ENCODE measurements around the gene DSCAML1.

DSCAML1 gene

DNA sequence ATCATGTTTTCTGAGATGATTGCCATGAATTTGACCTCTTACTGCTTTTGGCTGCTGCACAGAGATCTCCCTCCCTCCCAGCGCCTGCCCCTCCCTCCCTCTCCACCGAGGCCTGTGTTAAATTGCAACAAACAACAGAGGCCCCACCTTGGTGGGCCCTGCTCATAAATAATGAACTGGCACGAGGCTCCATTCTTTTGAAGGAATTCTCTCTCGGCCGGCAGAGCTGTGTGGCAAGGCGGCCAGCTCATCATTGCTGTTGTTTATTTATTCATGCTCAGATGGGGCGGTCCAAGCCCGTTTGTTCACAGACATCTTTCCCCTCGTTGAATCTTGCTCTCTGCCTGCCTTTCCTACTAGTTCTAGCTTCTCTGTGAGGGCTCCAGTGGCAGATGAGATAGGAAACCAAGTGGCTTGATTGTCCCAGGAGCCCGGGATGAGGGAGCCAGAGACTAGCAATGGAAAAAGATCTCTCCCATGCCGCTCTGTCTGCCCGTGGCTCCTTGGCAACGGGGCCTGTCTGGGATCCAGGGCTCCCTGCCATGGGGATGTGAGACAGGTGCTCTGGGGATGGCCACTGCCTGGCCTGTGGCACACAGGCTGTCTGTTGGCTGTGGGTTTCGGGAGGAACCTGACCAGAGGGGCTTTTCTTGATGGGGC, 192.6 kb downstream of the DSCAML1 start:
- no peak for DNase-seq

DNA sequence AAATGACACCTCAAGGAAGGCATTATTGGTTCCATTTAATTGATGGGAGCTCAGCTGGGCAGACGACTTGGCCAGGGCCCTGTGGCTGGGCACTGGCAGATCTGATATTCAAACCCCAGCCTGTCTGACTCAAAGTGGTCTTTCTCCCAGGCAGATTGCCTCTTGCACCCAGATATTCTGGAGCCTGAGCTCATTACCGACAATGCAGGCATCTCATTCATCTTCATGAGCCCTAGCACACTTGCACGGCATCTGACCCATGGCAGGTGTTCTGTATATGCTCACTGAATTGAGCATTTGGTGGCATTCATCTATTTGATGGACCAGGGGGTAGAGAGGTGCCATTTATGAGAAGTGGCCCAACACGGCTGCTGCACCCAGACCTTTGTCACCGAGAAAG, 193.1 kb downstream of the DSCAML1 start:
- DNase-seq = no peak

DNA sequence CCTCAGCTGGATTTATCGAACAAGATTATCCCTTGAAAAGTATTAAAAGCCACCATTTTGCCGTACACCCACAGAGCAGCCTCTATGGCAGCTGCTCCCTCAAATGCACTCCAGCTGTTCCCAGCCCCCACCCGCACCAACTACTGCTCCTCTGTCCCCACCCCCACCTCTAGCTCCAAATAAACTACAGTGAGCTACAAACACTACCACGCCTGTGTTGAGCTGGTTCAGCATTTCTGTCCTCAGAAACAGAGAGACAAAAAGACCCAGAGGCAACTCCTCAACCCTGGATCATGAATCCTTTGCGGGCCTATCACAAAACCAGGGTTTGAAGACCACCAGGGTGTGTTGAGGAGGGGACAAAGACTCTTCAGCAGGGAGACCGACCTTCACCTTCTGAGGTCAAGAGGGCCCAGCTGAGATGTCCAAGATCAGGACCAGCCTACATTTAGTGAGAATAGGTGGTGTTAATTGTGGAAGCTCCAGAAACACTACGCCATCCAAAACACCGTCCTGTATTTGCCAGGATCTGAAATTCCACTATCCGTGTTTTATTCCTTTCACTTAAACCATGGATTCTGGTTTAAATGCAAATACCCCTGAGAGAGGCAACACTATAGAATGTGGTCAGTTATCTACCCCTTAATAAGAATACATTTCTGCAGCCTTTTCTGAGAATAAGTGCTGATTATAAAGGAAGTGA, 195.9 kb downstream of the DSCAML1 start:
- no peak for DNase-seq

DNA sequence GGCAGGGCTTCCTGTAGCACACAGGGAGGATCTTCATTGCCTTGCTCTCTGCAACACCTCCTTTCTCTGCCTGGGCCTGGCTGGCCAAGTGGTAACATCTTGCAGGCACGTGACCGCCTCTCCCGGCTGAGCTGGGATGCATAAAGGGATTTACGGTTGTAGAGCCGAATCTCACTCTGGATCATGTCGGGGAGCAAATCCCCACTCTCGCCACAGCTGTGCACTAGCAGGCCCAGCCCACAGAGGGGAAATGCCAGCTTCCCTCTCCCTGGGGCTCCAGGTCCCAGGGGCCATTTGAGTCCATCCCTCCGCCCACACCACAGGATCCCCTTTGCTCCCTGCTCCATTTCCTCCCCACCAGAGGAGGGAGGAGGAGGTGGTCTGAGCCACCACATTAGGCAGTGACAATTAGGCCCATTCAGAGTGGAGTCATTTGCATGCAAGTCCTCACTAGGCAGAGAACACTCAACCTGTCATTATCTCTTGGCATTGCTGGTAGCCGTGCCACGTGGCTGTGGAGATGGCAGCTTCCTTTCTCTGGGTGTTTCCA, 196.7 kb downstream of the DSCAML1 start:
- no peak for DNase-seq

- peak; percentile 59 for DNase-seq
Observed at GRCh38 chr11:117597071-117597470, 199.9 kb downstream of the DSCAML1 start.

GRCh38 chr11:117595440-117595839, 201.6 kb downstream of the DSCAML1 start:
- no peak for DNase-seq

GRCh38 chr11:117594721-117595120, 202.3 kb downstream of the DSCAML1 start:
- no peak for DNase-seq

DNA sequence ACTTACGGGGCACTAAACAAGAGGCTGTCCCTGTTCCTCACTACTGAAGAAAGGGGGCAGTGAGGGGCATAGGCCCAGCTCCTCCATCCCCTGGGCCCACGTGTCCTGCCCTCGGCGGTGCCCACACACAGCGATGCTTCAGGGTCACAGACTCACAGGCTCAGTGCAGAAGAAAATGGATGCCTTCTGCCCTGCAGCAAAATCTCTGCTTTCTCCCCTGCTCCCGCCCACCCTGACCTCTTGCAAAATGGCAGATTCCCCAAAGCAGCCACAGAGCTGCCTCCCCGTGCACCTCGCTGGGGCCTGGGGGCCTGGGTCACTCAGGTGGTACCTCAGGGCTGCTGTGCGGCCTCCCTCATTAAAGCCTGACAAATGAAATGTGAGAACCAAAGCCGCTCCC, 204.0 kb downstream of the DSCAML1 start:
- DNase-seq = no peak

DNA sequence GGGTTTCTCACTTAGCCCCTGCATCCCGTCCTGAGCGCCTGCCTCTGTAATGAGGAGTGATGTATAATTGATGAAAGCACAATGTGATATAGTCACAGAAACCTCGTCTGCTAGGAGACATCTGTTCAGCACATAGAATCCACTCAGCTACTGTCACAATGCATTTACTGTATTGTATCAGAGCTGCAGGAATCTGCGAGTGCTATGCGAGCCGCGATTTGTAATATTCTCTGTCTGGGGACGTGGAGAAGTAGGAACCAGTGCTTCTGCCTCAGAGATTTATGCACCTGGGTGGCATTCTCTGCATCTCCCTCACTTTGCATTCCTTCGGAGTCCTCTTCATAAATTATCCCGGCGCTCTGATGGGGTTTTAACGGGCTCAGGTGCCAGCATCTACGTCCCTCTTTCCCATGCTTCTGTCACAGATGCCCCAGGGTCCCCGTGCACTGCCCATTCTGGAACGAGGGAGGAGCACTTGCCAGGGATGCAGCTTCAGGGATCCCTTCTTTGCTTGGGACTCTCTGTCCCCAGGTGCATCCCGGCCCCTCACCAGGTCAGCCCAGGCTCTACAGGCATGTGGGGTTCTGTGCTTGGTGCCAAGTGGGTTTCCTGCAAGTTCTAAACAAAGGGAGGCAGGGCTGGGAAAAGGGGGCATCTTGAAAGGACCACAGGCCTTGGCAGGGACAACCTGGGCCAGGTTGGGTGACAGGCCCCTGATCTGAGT, 205.5 kb downstream of the DSCAML1 start:
- DNase-seq = no peak

GRCh38 chr11:117589063-117589462, 208.0 kb downstream of the DSCAML1 start:
- DNase-seq = no peak

- DNase-seq = no peak
Observed at GRCh38 chr11:117588166-117588810, 208.7 kb downstream of the DSCAML1 start.

DNA sequence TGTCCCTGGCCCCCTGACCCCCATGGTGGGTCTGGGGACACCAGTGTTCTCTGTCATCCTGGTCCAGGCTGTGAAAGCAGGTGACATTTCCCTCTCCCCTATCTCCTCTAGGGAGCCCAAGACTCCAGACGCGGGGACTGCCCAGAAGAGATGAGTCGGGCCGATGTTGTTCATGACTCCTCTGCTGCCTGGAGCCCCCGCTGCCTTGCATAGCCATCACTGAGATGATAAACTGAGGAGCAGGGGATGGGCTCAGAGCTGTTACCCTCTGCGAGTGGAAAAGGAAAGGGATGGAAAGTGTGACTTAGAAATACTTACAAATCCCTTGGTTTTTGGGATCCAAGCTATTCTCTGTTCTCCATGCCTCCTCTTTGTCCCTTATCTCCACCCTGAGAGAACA, 209.6 kb downstream of the DSCAML1 start:
- DNase-seq = no peak

GRCh38 chr11:117586392-117586791, 210.6 kb downstream of the DSCAML1 start:
- DNase-seq = no peak

GRCh38 chr11:117585631-117586030, 211.4 kb downstream of the DSCAML1 start:
- no peak for DNase-seq

GRCh38 chr11:117584056-117584830, 212.8 kb downstream of the DSCAML1 start:
- DNase-seq = no peak

DNA sequence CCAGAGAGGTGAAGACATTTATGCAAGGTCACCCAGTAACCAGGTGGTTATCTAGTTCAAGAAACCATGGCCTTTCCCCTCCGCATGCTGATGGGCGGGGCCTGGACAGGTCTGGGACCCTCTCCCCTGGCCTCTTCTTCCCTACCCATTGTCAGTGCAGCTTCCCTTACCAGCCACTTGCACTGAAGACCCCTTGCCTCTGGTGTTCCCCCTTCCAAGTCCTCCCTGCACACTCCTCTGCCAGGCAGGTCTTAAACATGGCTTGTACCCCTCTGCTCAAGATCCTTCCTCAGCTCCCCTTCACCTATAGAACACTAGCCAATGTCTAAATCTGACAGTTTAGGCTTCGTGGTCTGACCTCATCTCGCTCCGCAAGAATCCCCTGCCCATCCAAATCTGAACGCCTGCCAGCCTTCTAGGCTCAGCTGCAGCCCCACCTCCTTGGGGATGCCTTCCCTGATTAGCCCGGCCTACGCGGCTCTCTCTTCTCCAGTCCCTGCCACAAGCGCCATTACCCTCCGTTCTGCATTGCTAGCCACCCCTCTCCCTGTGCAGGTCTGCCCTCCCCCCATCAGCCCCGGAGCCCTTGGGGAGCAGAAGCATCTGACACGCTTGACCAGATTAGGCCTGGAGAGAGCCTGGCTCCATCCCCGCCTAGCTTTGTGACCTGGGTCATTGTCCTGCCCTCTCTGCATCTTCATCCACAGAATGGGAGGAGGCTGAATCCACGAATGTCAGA, 213.8 kb downstream of the DSCAML1 start:
- no peak for DNase-seq

GRCh38 chr11:117582433-117582832, 214.6 kb downstream of the DSCAML1 start:
- no peak for DNase-seq

DNA sequence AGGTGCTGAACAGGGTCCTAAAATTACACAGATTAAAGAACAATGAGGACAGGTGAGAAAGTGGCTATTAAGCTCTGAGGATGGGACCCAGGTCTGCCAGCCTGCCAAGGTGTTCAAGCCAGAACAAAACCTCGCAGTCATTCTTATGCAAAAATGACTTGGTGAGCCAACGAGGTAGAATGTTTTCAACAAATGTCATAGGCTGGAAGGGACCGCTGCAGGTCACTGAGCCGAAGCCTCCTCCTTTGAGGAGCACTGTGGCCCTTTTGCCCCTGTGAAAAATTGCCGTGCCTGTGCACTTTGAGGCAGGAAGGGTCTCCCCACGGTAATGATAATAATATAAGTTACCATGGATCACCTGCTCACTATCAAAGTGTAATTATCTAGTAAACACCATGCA, 216.2 kb downstream of the DSCAML1 start:
- no peak for DNase-seq

- DNase-seq = no peak
Observed at GRCh38 chr11:117579161-117579560, 217.9 kb downstream of the DSCAML1 start.

DNA sequence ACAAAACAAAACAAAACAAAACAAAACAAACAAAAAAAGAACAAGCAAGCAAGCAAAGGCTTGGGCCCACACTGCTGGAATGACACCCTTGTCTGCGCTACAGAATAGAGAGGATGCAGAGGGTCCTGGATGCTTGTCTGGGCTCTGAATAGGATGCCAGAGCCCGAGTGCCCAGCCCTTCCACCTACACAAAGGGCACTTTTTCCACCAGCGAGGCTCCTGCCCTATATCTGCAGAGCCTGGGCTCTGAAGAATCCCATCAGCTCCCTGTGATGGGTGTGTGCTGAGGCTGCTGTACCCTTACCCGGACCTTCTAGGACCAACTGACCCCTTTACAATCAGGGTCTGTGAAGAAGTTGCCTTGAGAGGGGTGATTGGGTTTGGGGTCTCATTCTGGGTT, 221.2 kb downstream of the DSCAML1 start:
- DNase-seq = no peak

- DNase-seq = no peak
Observed at GRCh38 chr11:117574551-117574950, 222.5 kb downstream of the DSCAML1 start.

DNA sequence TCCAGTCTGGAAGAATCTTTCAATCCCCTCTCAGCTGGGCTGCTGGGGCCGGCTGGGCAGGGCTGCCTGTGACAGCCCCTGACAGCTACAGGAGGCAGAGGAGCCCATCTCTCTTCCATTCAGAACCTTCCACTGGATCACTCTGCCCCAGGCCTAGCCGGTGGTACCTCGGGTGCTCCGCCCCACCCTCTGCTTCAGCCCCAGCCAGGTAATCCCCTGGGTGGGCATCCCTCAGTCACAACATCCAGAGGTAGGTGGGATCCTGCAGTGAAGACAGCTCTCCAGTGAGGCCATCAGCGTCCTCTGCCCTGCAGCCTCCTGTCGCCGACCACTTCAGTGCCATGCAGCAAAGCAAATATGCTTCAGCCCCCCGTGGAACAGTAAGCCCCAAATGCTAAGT, 223.7 kb downstream of the DSCAML1 start:
- no peak for DNase-seq

Measured in left hindlimb (tissue), 1 donor.